Measurements from ENCODE around the gene PARD3.
"Not testable (repeated sequence)": the region's sequence is repeated elsewhere in the genome, so short reads cannot be mapped to it uniquely, and the experiment has no call there.

Gene PARD3

GRCh38 chr10:34745244-34745643 is 69.9 kb downstream of the PARD3 start:
- H4K20me1 ChIP-seq (ENCODE audit: insufficient read depth), result peaks cover 5% of the 10 kb centered on the region; the same call in 1 of the 2 replicates
- H3K4me1 ChIP-seq (ENCODE audit: low read depth, poor library complexity, severe bottlenecking), result peaks cover 15% of the 10 kb centered on the region
- H3K4me2 ChIP-seq, result no peak overlapping the region
- no peaks in the 10 kb centered on the region for H3K36me3 ChIP-seq (ENCODE audit: insufficient read depth)
- TF ChIP-seq CTCF (conservative IDR thresholded peaks at IDR 0.05; ENCODE audit: low read depth, low read length), result no peak
- no peak overlapping the region for H3K27ac ChIP-seq
- H3K79me2 ChIP-seq (ENCODE audit: insufficient read depth, low read depth), result peaks cover 55% of the 10 kb centered on the region; the same call in 1 of the 2 replicates
- no peaks in the 10 kb centered on the region for H3K27me3 ChIP-seq (ENCODE audit: insufficient read depth, low read depth)
- no peak overlapping the region for H3K9ac ChIP-seq
- no peak overlapping the region for H3K4me3 ChIP-seq (IDR thresholded peaks at IDR 0.05; ENCODE audit: insufficient read depth, low read depth, low read length)
- no peak overlapping the region for H2AFZ ChIP-seq (ENCODE audit: low read depth)

GRCh38 chr10:34744590-34744989 is 70.5 kb downstream of the PARD3 start:
- H2AFZ ChIP-seq (ENCODE audit: low read depth), result no peak overlapping the region
- no peak overlapping the region for H3K4me3 ChIP-seq (IDR thresholded peaks at IDR 0.05; ENCODE audit: insufficient read depth, low read depth, low read length)
- H4K20me1 ChIP-seq (ENCODE audit: insufficient read depth), result peaks cover 5% of the 10 kb centered on the region; the same call in 1 of the 2 replicates
- H3K9ac ChIP-seq, result no peak overlapping the region
- no peaks in the 10 kb centered on the region for H3K36me3 ChIP-seq (ENCODE audit: insufficient read depth)
- H3K79me2 ChIP-seq (ENCODE audit: insufficient read depth, low read depth), result peaks cover 50% of the 10 kb centered on the region; the same call in 1 of the 2 replicates
- no peaks in the 10 kb centered on the region for H3K27me3 ChIP-seq (ENCODE audit: insufficient read depth, low read depth)
- H3K4me2 ChIP-seq, result no peak overlapping the region
- H3K4me1 ChIP-seq (ENCODE audit: low read depth, poor library complexity, severe bottlenecking), result peaks cover 22% of the 10 kb centered on the region
- no peak for TF ChIP-seq CTCF (conservative IDR thresholded peaks at IDR 0.05; ENCODE audit: low read depth, low read length)
- H3K27ac ChIP-seq, result no peak overlapping the region

- Histone ChIP-seq H3K27ac (no peak overlapping the region), H3K4me1 (ENCODE audit: low read depth, poor library complexity, severe bottlenecking) (peaks cover 28% of the 10 kb centered on the region), H3K4me3 (IDR thresholded peaks at IDR 0.05; ENCODE audit: insufficient read depth, low read depth, low read length) (no peak overlapping the region), H3K36me3 (ENCODE audit: insufficient read depth) (no peaks in the 10 kb centered on the region), H3K27me3 (ENCODE audit: insufficient read depth, low read depth) (no peaks in the 10 kb centered on the region), H3K9ac (no peak overlapping the region), H3K79me2 (ENCODE audit: insufficient read depth, low read depth) (peaks cover 53% of the 10 kb centered on the region; the same call in 1 of the 2 replicates), H2AFZ (ENCODE audit: low read depth) (no peak overlapping the region), H4K20me1 (ENCODE audit: insufficient read depth) (peaks cover 5% of the 10 kb centered on the region; the same call in 1 of the 2 replicates), H3K4me2 (no peak overlapping the region)
- no peak for TF ChIP-seq CTCF (conservative IDR thresholded peaks at IDR 0.05; ENCODE audit: low read depth, low read length)
Measured at GRCh38 chr10:34743814-34744213, 71.3 kb downstream of the PARD3 start.

DNA sequence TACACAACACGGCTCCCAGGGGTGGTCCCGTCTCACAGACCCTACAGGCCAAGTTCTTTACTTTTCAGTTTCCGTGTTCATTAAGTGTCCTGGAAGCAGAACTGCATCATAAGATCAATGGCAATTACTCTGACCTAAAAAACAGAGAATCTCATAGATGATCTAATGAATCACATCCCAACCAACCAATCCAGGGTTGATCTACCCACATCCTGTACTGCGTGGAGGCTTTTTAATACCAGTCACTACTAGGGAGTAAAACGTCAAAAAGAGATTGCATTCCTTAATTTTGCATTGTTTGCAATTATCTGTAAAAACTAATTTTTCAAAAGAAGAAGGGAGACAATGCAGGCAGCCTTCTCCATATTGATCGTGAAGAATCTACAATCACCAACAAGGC is 72.6 kb downstream of the PARD3 start:
- Histone ChIP-seq H3K79me2 (ENCODE audit: insufficient read depth, low read depth) (peaks cover 58% of the 10 kb centered on the region; the same call in 1 of the 2 replicates), H3K36me3 (ENCODE audit: insufficient read depth) (no peaks in the 10 kb centered on the region), H3K27ac (no peak overlapping the region), H3K4me2 (no peak overlapping the region), H3K9ac (no peak overlapping the region), H4K20me1 (ENCODE audit: insufficient read depth) (peaks cover 5% of the 10 kb centered on the region; the same call in 1 of the 2 replicates), H3K27me3 (ENCODE audit: insufficient read depth, low read depth) (no peaks in the 10 kb centered on the region), H2AFZ (ENCODE audit: low read depth) (no peak overlapping the region), H3K4me3 (IDR thresholded peaks at IDR 0.05; ENCODE audit: insufficient read depth, low read depth, low read length) (no peak overlapping the region), H3K4me1 (ENCODE audit: low read depth, poor library complexity, severe bottlenecking) (peaks cover 42% of the 10 kb centered on the region)
- no peak for TF ChIP-seq CTCF (conservative IDR thresholded peaks at IDR 0.05; ENCODE audit: low read depth, low read length)

GRCh38 chr10:34741087-34741486 is 74.0 kb downstream of the PARD3 start:
- H3K79me2 ChIP-seq (ENCODE audit: insufficient read depth, low read depth), result peaks cover 61% of the 10 kb centered on the region; the same call in 1 of the 2 replicates

More at GRCh38 chr10:34741087-34741486, 74.0 kb downstream of the PARD3 start:
- H3K9ac ChIP-seq; H3K4me3 ChIP-seq (IDR thresholded peaks at IDR 0.05; ENCODE audit: insufficient read depth, low read depth, low read length); H3K4me2 ChIP-seq; H3K27ac ChIP-seq; H3K27me3 ChIP-seq (ENCODE audit: insufficient read depth, low read depth); H3K36me3 ChIP-seq (ENCODE audit: insufficient read depth); H2AFZ ChIP-seq (ENCODE audit: low read depth); H4K20me1 ChIP-seq (ENCODE audit: insufficient read depth): not testable (repeated sequence)
- peaks cover 51% of the 10 kb centered on the region for H3K4me1 ChIP-seq (ENCODE audit: low read depth, poor library complexity, severe bottlenecking)

Measured in KMS-11 (cell line).